NOMO-1 treated with DMSO at 0.1 percent for 48 hours (cell line): ENCODE results near the gene ANKLE2.
"Not testable (repeated sequence)": the region's sequence is repeated elsewhere in the genome, so short reads cannot be mapped to it uniquely, and the experiment has no call there.

ENCODE experiments used
- DNase-seq: peaks from one replicate; lab custom pipeline; 2025; ENCODE audit not compliant: unreplicated experiment; lab: John Stamatoyannopoulos, UW

The ANKLE2 gene

DNA sequence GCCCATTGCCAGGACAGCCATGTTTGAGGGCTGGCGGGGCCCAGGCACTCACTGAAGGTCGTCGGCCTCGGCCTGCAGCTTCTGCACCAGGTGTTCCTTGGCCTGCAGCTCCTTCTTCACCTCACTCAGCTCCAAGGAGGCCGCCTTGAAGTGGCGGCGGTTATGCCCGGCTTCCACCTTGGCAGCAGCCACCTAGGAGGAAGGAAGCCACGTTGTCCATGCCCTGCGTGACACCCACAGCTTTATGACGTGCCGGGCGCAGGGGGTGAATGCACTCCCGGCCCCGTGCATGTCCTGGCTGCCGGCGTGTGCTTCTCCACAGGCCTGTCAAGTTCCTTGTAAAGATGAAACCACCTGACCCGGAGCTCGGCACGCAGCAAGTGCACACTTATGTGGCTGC lies 16.0 kb upstream of the ANKLE2 start:
- DNase-seq: no peak

DNA sequence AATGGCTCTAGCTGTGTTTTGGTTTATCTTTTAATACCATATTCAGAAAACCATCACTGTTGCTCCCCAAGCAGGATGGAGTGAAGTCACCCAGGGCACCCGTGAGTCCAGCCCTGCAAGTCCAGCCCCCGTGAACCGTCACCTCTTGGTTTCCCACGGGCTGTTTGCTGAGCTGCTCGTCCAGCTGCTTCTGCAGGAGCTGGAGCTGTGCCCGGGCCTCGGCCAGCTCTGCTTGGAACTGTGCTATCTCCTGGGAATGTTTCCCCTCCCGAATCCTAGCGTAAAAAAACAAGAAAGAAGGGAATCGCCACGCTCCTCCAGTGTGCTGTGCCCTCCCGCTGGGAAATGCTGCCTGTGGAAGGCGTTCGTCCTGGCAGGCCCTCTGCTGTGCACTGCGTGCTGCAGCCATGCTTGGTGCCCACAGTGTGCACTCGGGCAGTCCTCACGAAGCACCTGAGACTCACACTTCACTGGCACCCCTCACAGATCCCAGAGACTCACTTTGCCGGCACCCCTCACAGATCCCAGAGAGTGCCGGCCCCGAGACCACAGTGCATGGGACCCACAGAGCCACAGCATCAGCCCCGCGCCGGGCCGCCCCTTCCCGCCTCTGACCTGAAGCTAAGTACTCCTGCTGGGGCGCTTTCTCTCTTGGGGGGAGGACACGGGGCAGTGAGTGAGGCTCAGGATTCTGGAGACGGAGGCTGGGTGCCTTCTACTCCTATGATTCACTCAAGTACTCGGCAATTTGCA lies 15.4 kb upstream of the ANKLE2 start:
- DNase-seq: no peak

DNA sequence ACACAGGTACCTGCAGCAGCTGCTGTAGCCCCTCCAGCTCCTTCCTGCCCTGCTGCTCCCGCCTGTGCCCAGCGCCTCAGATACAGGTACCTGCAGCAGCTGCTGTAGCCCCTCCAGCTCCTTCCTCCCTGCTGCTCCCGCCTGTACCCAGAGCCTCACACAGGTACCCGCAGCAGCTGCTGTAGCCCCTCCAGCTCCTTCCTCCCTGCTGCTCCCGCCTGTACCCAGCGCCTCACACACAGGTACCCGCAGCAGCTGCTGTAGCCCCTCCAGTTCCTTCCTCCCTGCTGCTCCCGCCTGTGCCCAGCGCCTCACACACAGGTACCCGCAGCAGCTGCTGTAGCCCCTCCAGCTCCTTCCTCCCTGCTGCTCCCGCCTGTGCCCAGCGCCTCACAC lies 14.6 kb upstream of the ANKLE2 start:
- not testable (repeated sequence) for DNase-seq

DNA sequence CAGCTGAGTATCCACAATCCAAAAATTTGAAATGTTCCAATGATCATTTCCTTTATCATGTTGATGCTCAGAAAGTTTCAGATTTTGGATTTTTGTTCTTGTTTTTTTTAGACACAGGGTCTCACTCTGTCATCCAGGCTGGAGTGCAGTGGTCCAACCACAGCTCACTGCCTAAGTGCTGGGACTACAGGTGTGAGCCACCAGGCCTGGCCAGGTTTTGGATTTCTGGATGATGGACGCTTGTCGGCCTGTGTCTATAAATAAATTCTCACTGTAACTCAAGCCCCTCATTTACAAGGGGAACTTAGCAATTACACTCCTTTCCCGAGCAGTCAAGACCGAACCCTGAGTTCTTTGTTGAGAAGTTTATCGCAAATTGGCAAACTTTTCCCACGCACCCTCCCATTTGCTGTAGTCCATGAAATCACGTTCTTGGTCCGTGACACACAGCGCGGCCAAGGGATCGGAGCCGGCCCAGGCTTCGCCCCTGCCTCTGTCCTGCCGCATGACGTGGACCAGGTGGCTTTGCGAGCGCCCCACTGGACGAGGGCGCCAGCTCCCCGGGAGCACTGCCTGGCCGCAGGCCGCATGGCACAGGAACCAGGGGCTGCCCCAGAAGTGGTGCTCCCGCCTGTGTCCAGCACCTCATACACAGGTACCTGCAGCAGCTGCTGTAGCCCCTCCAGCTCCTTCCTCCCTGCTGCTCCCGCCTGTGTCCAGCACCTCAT lies 14.0 kb upstream of the ANKLE2 start:
- DNase-seq: no peak

DNA sequence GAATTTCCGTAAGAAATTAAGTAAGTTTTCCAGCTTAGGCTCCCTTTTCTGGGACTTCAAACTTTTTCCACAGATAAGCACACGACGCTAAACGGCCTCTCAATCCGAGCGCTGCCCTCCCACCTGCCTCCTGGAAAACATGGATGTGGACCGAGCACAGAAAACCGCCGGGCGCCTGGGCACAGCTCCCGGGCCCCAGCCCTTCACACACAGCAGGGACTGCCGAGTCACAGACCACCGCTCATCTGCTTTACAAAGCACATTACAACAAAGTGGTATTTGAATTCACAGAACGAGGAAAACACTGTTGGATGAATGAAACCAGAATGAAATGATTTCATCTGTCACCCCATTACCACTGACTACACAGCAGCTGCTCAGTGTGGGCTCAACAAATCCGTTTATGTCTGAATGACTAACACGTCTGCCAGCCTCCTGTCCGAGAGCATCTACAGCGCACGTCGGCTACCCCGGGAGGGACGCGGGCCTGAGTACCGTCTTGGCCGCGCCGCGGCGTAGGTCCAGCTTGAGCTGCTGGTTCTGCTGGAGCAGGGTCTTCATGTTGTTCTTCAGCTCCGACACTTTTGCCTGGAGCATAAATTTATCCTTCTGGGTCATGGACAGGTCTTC lies 13.1 kb upstream of the ANKLE2 start:
- DNase-seq: no peak

DNA sequence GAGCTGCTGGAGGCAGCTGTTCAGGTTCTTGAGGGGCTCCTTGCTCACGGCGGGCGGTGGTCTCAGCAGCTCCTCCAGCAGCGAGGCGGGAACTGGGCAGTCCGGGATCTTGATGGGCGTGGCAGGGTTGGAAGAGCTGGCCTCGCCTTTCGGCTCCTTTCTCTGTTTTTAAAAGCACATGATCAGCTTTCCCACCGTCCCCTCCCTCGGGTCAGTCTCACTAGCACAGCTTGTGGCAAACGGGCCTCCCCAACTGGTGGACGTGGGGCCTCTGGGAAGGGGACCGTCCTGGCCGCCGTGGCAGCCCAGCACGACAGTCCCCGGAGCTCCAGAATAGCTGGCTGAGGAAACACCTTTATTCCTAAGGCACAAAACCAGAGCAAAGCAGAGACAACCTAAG lies 12.5 kb upstream of the ANKLE2 start:
- no peak for DNase-seq

DNA sequence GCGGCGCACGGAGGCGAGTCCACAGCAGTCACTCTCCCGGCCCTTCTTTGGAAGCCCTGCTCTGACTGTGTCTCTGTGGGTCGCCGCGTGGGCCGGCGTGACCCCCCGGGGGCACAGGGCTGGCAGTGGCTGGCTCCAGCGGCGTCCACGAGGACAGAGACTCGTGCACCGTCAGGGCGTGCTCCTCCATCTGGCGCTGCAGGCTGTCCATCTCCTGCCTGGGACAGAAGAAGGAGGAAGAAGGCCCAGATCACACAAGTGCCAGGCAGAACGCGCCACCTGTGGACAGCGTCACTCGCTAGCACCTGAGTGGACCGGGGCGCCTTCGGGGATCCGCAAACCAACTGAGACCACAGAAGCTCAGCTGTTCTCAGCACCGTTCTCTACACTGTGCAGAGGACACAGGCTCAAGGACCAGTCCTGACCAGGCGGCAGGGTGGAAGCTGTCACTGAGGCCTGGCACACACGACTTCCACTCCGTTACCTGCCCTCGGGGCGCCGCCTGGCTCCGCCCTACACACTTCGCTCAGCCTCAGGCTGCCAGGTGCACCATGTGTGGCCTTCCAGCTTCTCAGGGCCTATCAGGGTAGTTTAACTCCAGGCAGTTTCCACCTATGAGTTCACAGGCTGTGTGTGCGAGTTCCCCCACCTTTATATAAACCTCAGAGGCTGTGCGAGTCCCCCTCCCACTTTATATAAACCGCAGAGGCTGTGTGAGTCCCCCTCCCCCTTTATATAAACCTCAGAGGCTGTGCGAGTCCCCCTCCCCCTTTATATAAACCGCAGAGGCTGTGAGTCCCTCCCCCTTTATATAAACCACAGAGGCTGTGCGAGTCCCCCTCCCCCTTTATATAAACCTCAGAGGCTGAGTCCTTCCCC lies 11.7 kb upstream of the ANKLE2 start:
- no peak for DNase-seq

DNA sequence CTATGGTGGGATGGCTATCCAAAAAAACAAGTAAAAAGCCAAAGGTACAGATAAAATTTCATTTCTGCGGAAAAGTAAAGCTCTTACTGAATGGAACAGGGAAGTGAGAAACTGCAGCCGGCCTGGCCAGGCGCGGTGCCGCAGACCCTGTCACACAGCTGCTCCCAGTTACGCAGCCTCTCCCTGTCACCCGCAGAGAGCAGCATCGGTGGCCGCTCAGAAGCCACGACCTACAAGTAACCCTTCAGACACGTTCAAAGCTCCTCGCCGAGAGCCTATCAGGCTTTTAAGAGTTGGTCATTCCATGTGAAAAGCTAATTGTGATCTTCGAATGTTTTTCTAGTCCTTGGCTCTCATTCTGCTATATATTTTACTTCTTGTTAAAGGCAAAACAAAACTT lies 11.0 kb upstream of the ANKLE2 start:
- no peak for DNase-seq

DNA sequence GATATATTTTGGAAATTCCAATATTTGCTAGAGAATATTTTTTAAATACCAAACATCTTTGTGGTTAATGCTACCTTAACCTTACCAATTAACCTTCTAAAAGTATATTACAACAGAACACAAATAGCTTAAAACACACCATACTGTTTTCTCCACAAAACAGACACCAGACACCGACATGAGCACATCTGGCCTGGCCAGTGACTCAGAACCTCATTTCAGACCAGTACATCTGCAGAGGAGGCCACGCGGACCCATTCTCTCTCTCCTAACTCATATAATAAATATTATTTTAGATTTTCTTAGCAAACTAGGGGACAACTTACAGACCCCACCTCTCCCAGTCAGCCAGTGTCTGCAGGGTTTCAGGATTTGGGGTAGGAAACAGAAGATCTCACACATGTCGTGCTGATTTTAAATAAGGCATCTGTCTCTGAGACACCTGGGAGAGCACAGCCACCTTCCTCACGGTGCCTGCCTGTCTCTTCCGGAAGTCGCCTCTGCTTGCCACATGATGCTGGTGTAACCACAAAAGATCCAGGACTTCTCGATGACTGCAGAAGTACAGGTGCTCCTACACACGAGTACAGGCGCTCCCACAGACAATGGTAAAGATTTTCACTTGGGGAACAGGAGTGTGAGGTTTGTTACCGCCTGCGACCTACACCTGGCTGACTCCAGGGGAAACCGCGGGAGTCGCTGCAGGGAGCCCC lies 9.7 kb upstream of the ANKLE2 start:
- no peak for DNase-seq

DNA sequence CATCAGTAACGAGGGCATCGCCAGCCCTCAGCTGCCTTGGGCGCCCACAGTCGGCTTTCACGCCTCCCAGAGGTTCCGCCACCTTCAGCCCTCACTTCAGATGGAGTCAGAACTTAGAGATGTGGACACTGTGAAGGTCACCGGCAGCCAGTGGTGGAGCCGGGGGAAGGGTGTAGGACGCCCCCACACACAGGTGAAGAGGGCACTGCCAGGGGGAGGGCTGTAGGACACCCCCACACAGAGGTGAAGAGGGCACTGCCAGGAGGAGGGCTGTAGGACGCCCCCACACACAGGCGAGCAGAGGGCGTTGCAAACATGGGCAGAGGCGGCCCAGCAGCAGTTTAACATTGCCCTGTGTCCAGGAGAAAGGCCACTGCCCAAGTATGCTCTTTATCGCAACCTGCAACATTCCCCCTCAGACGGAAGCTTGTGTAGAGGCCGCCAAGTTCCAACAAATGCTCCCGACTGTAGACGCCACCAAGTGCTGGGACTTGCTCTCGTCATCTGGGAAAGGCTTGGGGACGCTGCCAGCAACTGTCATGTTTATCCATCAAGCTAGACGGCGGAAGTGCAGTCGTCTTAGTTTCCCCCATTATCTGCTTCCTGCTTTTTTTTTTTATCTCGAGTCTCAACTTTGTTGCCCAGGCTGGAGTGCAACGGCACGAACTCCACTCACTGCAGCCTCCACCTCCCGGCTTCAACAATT lies 4.9 kb upstream of the ANKLE2 start:
- no peak for DNase-seq

DNA sequence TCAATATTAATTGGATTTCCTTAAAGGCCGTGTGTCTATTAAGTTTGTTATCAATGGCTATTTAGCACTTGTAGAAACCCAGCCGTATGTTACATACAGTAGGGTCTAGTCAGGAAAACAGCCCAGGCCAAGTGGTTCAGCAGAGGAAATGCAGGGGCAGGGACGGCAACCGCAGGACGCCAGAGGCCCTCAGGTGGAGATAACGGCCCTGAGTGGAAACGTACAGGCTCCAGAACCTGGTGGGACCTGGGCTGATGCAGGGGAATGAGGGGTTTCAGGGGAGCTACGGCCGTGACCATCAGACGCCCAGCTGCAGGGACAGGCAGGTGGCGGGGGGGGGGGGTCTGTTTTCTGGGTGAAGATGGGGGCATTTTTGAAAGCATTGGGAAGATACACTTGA lies 3.7 kb upstream of the ANKLE2 start:
- no peak for DNase-seq

DNA sequence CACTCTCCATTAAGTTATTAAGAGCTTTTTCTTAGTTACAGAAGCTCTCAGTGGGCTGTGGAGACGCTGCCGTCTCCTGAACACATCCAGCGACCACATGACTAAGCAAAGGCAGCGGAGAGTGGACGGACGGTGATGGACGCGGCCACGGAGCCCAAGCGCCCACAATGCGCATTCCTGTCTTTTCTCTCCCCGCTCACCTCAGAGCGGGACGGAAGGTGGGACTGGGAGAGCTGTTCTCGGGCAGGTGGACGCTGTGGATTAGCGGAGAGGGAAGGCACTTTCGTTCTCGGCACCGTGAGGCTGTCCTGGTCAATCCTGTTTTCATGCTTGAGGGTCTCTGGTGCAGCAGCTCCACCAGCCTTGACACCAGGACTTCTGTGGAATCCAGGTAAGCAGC lies 2.6 kb upstream of the ANKLE2 start:
- DNase-seq: no peak

DNA sequence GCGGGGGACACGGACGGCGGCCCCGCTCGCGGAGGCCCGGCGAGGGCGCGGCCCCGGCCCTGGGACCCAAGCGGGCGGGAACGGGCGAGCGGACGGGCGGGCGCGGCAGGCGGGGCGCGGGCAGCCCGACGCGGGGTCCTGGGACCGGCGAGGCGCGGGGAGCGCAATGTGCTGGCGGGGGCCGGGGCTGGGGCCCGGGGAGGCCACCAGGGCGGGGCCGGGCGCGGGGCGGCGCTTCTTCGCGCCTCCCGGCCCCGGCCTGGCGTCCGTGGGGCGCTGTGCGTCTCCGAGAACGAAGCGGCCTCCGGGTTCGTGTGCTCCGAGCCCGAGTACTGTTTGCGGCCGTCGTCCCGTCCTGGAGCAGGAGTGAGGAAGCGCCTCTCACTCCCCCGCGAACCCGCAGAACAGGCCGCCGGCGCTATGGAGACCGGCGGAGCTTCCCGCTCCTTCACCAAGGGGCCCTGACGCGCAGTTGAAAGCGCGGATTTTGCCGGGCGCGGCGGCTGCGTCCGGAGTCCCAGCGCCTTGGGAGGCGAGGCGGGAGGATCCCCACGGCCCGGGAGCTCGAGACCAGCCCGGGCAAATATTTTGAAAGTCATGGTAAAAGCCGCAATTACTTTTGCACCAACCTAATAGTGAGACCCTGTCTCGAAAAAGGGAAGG lies 420 bp upstream of the ANKLE2 start:
- DNase-seq: peak; percentile 81

DNA sequence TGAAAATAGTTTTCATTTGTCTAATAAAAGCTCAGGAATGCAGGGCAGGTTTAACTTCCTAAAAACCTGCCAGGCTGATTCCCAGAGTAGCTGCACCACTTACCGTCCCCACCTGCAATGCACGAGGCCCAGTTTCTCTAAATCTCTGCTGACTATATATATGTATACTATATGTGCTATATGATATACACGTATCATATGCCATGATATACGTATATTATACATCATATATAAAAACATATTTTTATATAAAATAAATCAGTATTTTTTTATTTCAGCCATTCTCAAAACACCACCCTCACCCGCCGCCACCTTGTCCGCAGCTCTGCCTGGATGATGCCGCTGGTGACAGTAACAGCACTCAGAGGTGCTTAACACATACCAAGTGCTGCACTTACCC lies 2.3 kb downstream of the ANKLE2 start:
- no peak for DNase-seq

DNA sequence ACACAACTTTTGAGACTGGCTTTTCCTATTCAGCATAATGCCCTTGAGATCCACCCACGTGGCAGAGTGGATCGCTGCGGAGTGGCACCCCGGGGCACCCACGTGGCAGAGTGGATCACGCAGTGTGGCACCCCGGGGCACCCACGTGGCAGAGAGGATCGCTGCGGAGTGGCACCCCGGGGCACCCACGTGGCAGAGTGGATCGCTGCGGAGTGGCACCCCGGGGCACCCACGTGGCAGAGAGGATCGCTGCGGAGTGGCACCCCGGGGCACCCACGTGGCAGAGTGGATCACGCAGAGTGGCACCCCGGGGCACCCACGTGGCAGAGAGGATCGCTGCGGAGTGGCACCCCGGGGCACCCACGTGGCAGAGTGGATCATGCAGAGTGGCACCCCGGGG lies 2.8 kb downstream of the ANKLE2 start:
- not testable (repeated sequence) for DNase-seq

DNA sequence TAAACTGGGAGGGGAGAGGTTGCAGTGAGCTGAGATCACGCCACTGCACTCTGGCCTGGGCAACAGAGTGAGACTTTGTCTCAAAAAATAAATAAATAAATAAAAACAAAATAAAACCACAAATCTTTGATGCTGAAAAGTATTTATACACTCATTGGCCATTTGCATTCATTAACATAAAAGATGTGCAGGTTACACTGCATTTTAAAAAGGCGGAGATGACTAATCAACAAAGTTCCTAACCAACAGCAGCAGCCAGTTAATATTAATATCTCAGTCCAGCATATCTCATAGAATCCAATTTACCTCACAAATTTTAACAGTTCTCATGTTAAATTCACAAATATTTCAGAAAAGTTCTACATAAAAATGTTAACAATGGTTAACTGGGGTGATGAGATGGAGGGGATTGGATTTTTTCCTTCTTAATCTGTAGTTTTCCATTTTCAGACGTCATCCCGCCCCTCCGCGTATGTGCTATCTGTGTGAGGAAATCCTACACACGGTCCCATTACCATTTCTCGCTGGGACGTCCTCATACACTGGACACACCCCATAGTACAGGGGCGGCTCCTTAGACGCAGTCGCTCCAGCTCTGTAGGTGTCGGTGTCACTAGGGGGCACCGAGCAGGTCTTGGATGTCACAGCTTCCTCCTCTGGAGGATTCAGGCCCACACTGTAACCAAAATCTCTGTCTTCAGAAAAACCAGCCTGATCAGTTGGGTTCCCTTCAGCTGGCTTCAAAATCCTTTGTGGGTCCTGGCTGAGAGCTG lies 7.3 kb downstream of the ANKLE2 start:
- DNase-seq: no peak

DNA sequence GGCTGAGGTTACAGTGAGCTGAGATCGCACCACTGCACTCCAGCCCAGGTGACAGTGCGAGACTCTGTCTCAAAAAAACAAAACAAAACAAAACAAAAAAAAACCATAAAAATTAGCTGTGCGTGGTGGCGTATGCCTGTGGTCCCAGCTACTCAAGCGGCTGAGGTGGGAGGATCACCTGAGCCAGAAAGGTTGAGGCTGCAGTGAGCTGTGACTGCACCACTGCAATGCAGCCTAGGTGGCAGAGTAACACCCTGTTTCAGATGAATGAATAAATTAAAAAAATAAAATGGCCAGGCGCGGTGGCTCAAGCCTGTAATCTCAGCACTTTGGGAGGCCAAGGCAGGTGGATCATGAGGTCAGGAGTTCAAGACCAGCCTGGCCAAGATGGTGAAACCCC lies 8.0 kb downstream of the ANKLE2 start:
- DNase-seq: not testable (repeated sequence)

DNA sequence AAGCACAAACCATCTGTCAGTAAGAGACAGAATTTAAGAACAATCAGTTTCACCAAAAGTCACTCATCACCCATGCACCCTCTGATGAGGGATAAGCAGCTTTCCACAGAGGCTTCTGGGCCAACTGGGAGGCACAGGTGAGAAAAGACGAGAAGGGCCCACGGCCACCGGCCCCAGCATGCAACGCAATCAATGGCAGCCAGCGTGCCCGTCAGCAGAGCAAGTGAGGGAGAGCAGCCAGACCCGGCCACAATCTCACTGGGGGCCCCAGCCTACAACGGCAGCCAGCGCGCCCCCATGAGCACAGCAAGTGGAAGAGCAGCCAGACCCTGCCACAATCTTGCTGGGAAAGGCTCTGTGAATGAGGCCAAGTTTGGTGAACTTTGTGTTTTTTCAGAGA lies 13.3 kb downstream of the ANKLE2 start:
- DNase-seq: no peak

DNA sequence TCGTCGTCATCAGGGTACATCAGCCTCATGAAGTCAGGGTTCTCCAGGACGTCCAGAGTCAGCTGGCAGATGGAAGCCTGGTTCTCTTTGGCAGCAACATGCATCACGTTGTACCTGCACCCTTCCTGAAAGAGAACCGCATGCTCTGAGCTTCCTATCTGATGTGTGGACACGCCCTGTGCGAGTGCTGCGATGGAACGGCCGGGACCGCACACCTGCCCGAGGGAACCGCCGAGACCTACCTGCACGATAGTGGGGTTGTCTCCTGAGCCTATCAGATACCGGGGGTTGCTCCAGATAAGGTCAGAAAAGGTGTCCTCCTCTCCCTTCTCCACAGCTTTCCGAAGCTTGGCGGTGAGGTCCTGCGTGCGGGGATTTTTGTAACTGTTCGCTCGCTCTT lies 13.7 kb downstream of the ANKLE2 start:
- DNase-seq: no peak
